HG03108 (cell line): ENCODE data around the gene PAIP2.

Experiments
- ATAC-seq: cut with Tn5 transposase; IDR thresholded peaks from one replicate; pipeline ENCODE4 v1.9.1; 2021; ENCODE audit warnings: moderate library complexity; ENCODE audit not compliant: unreplicated experiment

Gene PAIP2

GRCh38 chr5:139390639-139391569, 49.2 kb downstream of the PAIP2 start:
- no peak for ATAC-seq

- no peak for ATAC-seq
Measured at GRCh38 chr5:139391570-139392323, 50.1 kb downstream of the PAIP2 start.

GRCh38 chr5:139392324-139392677, 50.6 kb downstream of the PAIP2 start:
- no peak for ATAC-seq

- ATAC-seq: peak; percentile 45
Measured at GRCh38 chr5:139392678-139393496, 51.2 kb downstream of the PAIP2 start.

GRCh38 chr5:139393497-139394122, 52.0 kb downstream of the PAIP2 start:
- no peak for ATAC-seq

GRCh38 chr5:139394123-139394653, 52.5 kb downstream of the PAIP2 start:
- ATAC-seq: no peak

- ATAC-seq: no peak
Measured at GRCh38 chr5:139394654-139395566, 53.3 kb downstream of the PAIP2 start, which contains the start of gene PROB1. Gene PROB1, minus strand, starts transcription at chr5:139395104. Its CDS starts 23 bp downstream, at chr5:139395081.

- ATAC-seq: no peak
Measured at GRCh38 chr5:139395844-139396640, 54.4 kb downstream of the PAIP2 start.

GRCh38 chr5:139396691-139397090, 55.0 kb downstream of the PAIP2 start:
- ATAC-seq: no peak

GRCh38 chr5:139397921-139398320, 56.3 kb downstream of the PAIP2 start:
- ATAC-seq: no peak

- ATAC-seq: no peak
Measured at GRCh38 chr5:139399501-139400121, 58.0 kb downstream of the PAIP2 start.

GRCh38 chr5:139401546-139401945, 59.9 kb downstream of the PAIP2 start:
- ATAC-seq: no peak

- ATAC-seq: no peak
Measured at GRCh38 chr5:139402561-139403158, 61.0 kb downstream of the PAIP2 start.

- ATAC-seq: no peak
Measured at GRCh38 chr5:139403418-139403786, 61.7 kb downstream of the PAIP2 start.

GRCh38 chr5:139403787-139404483, 62.3 kb downstream of the PAIP2 start, which contains the start of gene SPATA24:
Gene SPATA24, minus strand, starts transcription at chr5:139404089. Its CDS starts 29 bp downstream, at chr5:139404060.
- peak; percentile 85 for ATAC-seq

GRCh38 chr5:139404484-139404840, 62.8 kb downstream of the PAIP2 start:
- no peak for ATAC-seq

GRCh38 chr5:139406963-139407362, 65.3 kb downstream of the PAIP2 start:
- ATAC-seq: no peak
